AG09319 (cell line): ENCODE results near the gene PTRH1.
A peak's percentile ranks its signal among the peaks of the same experiment; 100 is the strongest.
"Not testable (repeated sequence)": the region's sequence is repeated elsewhere in the genome, so short reads cannot be mapped to it uniquely, and the experiment has no call there.

Experiments
- DNase-seq: peaks from one replicate; pipeline ENCODE4 v3.0.0-alpha.2; 2010; ENCODE audit warnings: low read depth; ENCODE audit errors: extremely low read depth
- CTCF ChIP-seq: IDR thresholded peaks from 2 replicates; pipeline ENCODE4 v1.5.1; 2011; ENCODE audit warnings: low read depth, mild to moderate bottlenecking, inconsistent platforms, low read length, moderate library complexity

Gene PTRH1

GRCh38 chr9:127715470-127716337 lies at the start of gene PTRH1, which contains the start of gene TTC16:
TSS of gene PTRH1 (minus strand) at chr9:127715663. CDS start at chr9:127715639, 24 bp downstream.
TSS of gene TTC16 (plus strand) at chr9:127716079. CDS start at chr9:127716146, 67 bp downstream.
- DNase-seq = peak; percentile 80
- TF ChIP-seq CTCF = no peak

- TF ChIP-seq CTCF = peak; percentile 12; the same call in 1 of the 2 replicates
- DNase-seq = no peak
Measured at GRCh38 chr9:127763918-127764384, 48.5 kb upstream of the PTRH1 start.

GRCh38 chr9:127762111-127762676 lies 46.7 kb upstream of the PTRH1 start:
- no peak for DNase-seq
- no peak for TF ChIP-seq CTCF

GRCh38 chr9:127761491-127761956 lies 46.1 kb upstream of the PTRH1 start:
- no peak for DNase-seq
- TF ChIP-seq CTCF = no peak

- no peak for DNase-seq
- TF ChIP-seq CTCF = no peak
Measured at GRCh38 chr9:127761061-127761460, 45.6 kb upstream of the PTRH1 start.

GRCh38 chr9:127758843-127759242 lies 43.4 kb upstream of the PTRH1 start:
- TF ChIP-seq CTCF = no peak
- no peak for DNase-seq

GRCh38 chr9:127756776-127757175 lies 41.3 kb upstream of the PTRH1 start:
- not testable (repeated sequence) for DNase-seq
